GM23248 (cell line): Measurements from ENCODE around the gene RHOBTB1. TPM values are rescaled to one million over a fixed set of nuclear protein-coding genes. Genes with fewer than 3 reads are reported as not detected.
"Not testable (repeated sequence)": the region's sequence is repeated elsewhere in the genome, so short reads cannot be mapped to it uniquely, and the experiment has no call there.

Experiments
- DNase-seq: peaks from one replicate; pipeline ENCODE4 v3.0.0-alpha.2; 2015
- H2AFZ ChIP-seq: fragments of 200-600 bp; sonication (generic); 2 replicates; pipeline ENCODE4 v1.6.1; 2016; ENCODE audit warnings: antibody characterized with exemption
- H3F3A ChIP-seq: fragments of 200-600 bp; sonication (generic); 2 replicates; pipeline ENCODE4 v1.6.1; 2016; ENCODE audit warnings: mild to moderate bottlenecking, antibody characterized with exemption, mixed run types; ENCODE audit not compliant: insufficient read depth
- H3K27ac ChIP-seq: fragments of 200-600 bp; sonication (generic); 2 replicates; pipeline ENCODE4 v1.5.1; 2016; ENCODE audit warnings: mild to moderate bottlenecking
- H3K27me3 ChIP-seq: fragments of 200-600 bp; sonication (generic); replicated peaks from 2 replicates; pipeline ENCODE4 v1.6.1; 2016; ENCODE audit warnings: mild to moderate bottlenecking; ENCODE audit not compliant: insufficient read depth
- H3K36me3 ChIP-seq: fragments of 200-600 bp; sonication (generic); 2 replicates; pipeline ENCODE4 v1.6.1; 2016; ENCODE audit warnings: low read depth, mild to moderate bottlenecking
- H3K4me1 ChIP-seq: fragments of 200-600 bp; sonication (generic); 2 replicates; pipeline ENCODE4 v1.6.1; 2016; ENCODE audit warnings: mild to moderate bottlenecking; ENCODE audit not compliant: insufficient read depth
- H3K4me2 ChIP-seq: fragments of 200-600 bp; sonication (generic); one replicate; pipeline ENCODE4 v1.6.1; 2016; ENCODE audit warnings: mild to moderate bottlenecking; ENCODE audit not compliant: unreplicated experiment
- H3K4me3 ChIP-seq: fragments of 200-600 bp; sonication (generic); 2 replicates; pipeline ENCODE4 v1.5.1; 2016; ENCODE audit warnings: mild to moderate bottlenecking
- H3K79me2 ChIP-seq: fragments of 200-600 bp; sonication (generic); 2 replicates; pipeline ENCODE4 v1.6.1; 2016; ENCODE audit warnings: mild to moderate bottlenecking; ENCODE audit not compliant: insufficient read depth
- H3K9ac ChIP-seq: fragments of 200-600 bp; sonication (generic); 2 replicates; pipeline ENCODE4 v1.6.1; 2016; ENCODE audit warnings: mild to moderate bottlenecking
- H3K9me2 ChIP-seq: fragments of 200-600 bp; sonication (generic); 2 replicates; pipeline ENCODE4 v1.6.1; 2016; ENCODE audit warnings: mixed run types, mild to moderate bottlenecking, moderate library complexity; ENCODE audit not compliant: insufficient read depth
- H3K9me3 ChIP-seq: fragments of 200-600 bp; sonication (generic); one replicate; pipeline ENCODE4 v1.6.1; 2017; ENCODE audit warnings: low read depth
- H4K20me1 ChIP-seq: fragments of 200-600 bp; sonication (generic); 2 replicates; pipeline ENCODE4 v1.6.0; 2016; ENCODE audit not compliant: insufficient read depth
- EZH2 ChIP-seq: fragments of 200-600 bp; sonication (generic); IDR thresholded peaks from 2 replicates; pipeline ENCODE4 v1.6.1; 2018; ENCODE audit warnings: antibody characterized with exemption, mild to moderate bottlenecking; ENCODE audit not compliant: insufficient read depth, poor library complexity, severe bottlenecking
- EZH2phosphoT487 ChIP-seq: fragments of 200-600 bp; sonication (generic); IDR thresholded peaks from 2 replicates; pipeline ENCODE4 v1.6.1; 2018; ENCODE audit warnings: antibody characterized with exemption, moderate library complexity, mild to moderate bottlenecking, low read depth; ENCODE audit not compliant: insufficient read depth
- WGBS, 2 experiments: methylation state at CpG; one replicate each; pipeline ENCODE4 v1.1.6; 2015 to 2017; ENCODE audit warnings: low lambda C conversion rate in 2 of 2, low coverage in 1 of 2; ENCODE audit errors: missing lambda C conversion rate in 2 of 2; 5-methylcytosine and 5-hydroxymethylcytosine counted together
- in situ Hi-C: fragments of 300-500 bp; cut with MboI; formaldehyde crosslinking; loops from 2 replicates; pipeline ENCODE4 v1.15.0; 2020
- polyA plus RNA-seq: library from polyadenylated mRNA; unstranded; fragments of >200 nt; fragmentation: Nextera tagmentation; extraction: Ambion mirVana; gene quantifications from 2 replicates; pipeline ENCODE4 v1.2.1, GENCODE V29; 2016
- total RNA-seq: library from RNA; depleted of rRNA; stranded (reverse); fragments of >200 nt; shearing (Covaris generic); gene quantifications from 2 replicates; pipeline ENCODE4 v1.2.3, GENCODE V29; 2014

RHOBTB1 gene
- total and polyA plus RNA-seq, 2 experiments from 2014 or later: 11.1 to 14.6 TPM

DNA sequence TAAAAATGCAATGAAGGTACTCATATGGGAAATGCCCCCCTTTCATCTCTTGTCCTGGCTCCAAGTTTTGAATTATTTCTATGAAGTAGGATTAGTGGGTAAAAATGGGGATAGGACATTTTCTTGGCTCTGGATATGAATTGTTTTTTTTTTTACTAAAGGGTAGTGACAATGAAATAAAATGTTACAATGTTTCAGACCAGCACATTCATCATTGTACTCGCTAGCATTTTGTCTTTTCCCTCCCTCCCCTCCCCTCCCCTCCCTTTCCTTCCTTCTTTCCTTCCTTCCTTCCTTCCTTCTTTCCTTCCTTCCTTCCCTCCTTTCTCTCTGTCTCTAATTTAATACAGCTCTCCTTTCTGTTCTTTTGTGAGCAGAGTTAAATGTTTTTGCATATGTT lies 101.3 kb downstream of the RHOBTB1 start:
- Histone ChIP-seq H3K9me2 (no peaks in the 10 kb centered on the region), H2AFZ (no peak overlapping the region), H3K4me3 (no peak overlapping the region), H3K4me1 (peaks cover 10% of the 10 kb centered on the region), H3K79me2 (no peaks in the 10 kb centered on the region), H3K4me2 (no peak overlapping the region), H3K9me3 (no peaks in the 10 kb centered on the region), H3F3A (no peaks in the 10 kb centered on the region), H4K20me1 (no peaks in the 10 kb centered on the region), H3K9ac (no peak overlapping the region), H3K27ac (no peak overlapping the region), H3K36me3 (no peaks in the 10 kb centered on the region), H3K27me3 (no peaks in the 10 kb centered on the region)
- in situ Hi-C loops: no loop called here
- TF ChIP-seq EZH2 (no peak), EZH2phosphoT487 (no peak)
- no peak for DNase-seq
- WGBS, 2 experiments: 33 to 56% methylated on average over 1 of the region's 1 CpG

DNA sequence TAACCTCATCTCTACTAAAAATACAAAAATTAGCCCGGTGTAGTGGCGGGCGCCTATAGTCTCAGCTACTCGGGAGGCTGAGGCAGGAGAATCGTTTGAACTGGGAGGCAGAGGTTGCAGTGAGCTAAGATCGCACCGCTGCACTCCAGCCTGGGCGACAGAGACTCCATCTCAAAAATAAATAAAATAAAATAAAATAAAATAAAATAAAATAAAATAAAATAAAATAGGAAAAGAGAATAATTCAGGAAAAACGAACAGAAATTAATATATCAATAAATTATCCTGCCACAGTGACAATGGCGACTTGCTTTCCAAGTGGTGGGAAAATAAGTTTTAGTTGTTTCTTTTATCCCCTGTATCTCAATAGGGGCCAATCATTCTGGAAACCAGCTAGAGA lies 102.8 kb downstream of the RHOBTB1 start:
- in situ Hi-C loops, H3K4me1 ChIP-seq: not testable (repeated sequence)

DNA sequence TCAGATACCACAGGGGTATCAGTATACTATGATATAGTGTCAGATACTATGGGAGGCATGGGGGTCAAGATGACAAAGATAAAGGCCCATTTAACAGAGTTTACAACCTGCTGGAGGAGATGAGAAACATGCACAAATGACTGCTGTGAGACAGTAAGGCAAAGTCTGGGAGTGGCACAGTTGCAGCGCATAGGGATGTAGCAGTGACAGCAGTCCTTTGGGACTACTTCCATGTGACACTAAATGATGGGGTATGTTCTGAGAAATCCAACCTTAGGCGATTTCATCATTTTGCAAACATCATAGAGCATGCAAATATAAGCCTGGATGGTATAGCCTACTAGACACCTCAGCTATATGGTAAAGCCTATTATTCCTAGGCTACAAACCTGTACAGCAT lies 108.9 kb downstream of the RHOBTB1 start:
- Histone ChIP-seq H3K27me3 (no peaks in the 10 kb centered on the region), H2AFZ (no peak overlapping the region), H3K36me3 (no peaks in the 10 kb centered on the region), H3K9me2 (no peaks in the 10 kb centered on the region), H3K79me2 (no peaks in the 10 kb centered on the region), H3K4me3 (no peak overlapping the region), H3K9ac (no peak overlapping the region), H3K4me1 (no peaks in the 10 kb centered on the region), H3F3A (no peaks in the 10 kb centered on the region), H3K9me3 (no peaks in the 10 kb centered on the region), H4K20me1 (no peaks in the 10 kb centered on the region), H3K4me2 (no peak overlapping the region), H3K27ac (no peak overlapping the region)
- in situ Hi-C loops: no loop called here
- WGBS, 2 experiments: 55 to 67% methylated on average over 2 of the region's 2 CpGs
- DNase-seq: no peak
- TF ChIP-seq EZH2 (no peak), EZH2phosphoT487 (no peak)

More for the DNA sequence above, 102.8 kb downstream of the RHOBTB1 start:
- not testable (repeated sequence) for H3K27me3 ChIP-seq, H3K27ac ChIP-seq, H3K9me3 ChIP-seq, H3K9ac ChIP-seq, H4K20me1 ChIP-seq, H3F3A ChIP-seq, H3K4me3 ChIP-seq, H3K79me2 ChIP-seq, H3K4me2 ChIP-seq, H3K9me2 ChIP-seq, H3K36me3 ChIP-seq, H2AFZ ChIP-seq, DNase-seq
- 83 to 90% methylated on average over 10 of the region's 10 CpGs for WGBS, 2 experiments

DNA sequence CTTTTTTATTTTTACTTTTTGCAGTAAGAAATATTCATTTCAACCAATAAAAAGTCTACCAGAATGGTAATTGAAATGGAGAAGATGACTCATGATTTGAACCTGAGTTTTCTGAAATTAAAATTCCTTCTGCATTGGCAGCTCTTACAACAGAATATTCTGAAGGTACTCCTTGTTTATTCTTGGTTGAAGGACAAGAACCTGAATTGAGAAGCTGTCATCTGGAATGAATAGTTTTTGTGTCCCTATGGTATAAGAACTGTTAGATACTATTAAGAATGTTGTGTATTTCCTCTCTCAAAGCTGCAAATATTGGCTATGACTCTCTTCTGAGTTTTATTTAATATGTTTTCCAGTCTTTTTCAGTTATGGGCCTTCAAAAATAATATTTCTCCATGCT lies 109.6 kb downstream of the RHOBTB1 start:
- TF ChIP-seq EZH2phosphoT487: no peak
- no peak for TF ChIP-seq EZH2
- in situ Hi-C loops: no loop called here
- Histone ChIP-seq H3K4me2 (no peak overlapping the region), H3F3A (peaks cover under 1% of the 10 kb centered on the region; the same call in 1 of the 2 replicates), H4K20me1 (no peaks in the 10 kb centered on the region), H3K9me2 (no peaks in the 10 kb centered on the region), H3K9ac (no peak overlapping the region), H2AFZ (no peak overlapping the region), H3K4me3 (no peak overlapping the region), H3K4me1 (no peaks in the 10 kb centered on the region), H3K79me2 (no peaks in the 10 kb centered on the region), H3K36me3 (no peaks in the 10 kb centered on the region), H3K27ac (no peak overlapping the region), H3K9me3 (no peaks in the 10 kb centered on the region), H3K27me3 (no peaks in the 10 kb centered on the region)
- no peak for DNase-seq

DNA sequence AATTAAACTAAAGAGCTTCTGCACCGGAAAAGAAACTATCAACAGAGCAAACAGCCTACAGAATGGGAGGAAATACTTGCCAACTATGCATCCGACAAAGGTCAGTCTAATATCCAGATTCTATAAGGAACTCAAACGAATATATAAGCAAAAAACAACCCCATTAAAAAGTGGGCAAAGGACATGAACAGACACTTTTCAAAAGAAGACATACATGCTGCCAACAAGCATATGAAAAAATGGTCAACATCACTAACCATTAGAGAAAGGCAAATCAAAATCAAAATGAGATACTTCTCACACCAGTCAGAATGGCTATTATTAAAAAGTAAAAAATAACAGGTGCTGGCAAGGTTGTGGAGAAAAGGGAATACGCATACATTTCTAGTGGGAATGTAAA lies 111.8 kb downstream of the RHOBTB1 start:
- H3K9ac ChIP-seq, H3K9me3 ChIP-seq, H3K27me3 ChIP-seq, H2AFZ ChIP-seq, in situ Hi-C loops, DNase-seq, H3K4me3 ChIP-seq, H3K36me3 ChIP-seq, H4K20me1 ChIP-seq, H3K27ac ChIP-seq, H3K79me2 ChIP-seq, H3K4me2 ChIP-seq, H3K9me2 ChIP-seq: not testable (repeated sequence)
- Histone ChIP-seq H3K4me1 (peaks cover 15% of the 10 kb centered on the region), H3F3A (peaks cover 19% of the 10 kb centered on the region)
- 72 to 79% methylated on average over 4 of the region's 4 CpGs for WGBS, 2 experiments
